IMR-90 (cell line): ENCODE measurements around the gene CDKN1C. TPM values are rescaled to one million over a fixed set of nuclear protein-coding genes. Genes with fewer than 3 reads are reported as not detected.
A peak's percentile ranks its signal among the peaks of the same experiment; 100 is the strongest.

Source experiments
- ATAC-seq: fragments of 200-7000 bp; cut with Tn5 transposase; 2 replicates; pipeline ENCODE4 v1.9.1; 2020; ENCODE audit warnings: low read depth, mild to moderate bottlenecking, moderate library complexity
- BruUV-seq: library from RNA; stranded (reverse); fragments of 400-500 nt; replicated peaks from 2 replicates; lab custom pipeline; 2021; lab: Mats Ljungman, UMichigan
- CTCF ChIA-PET: fragments of 300-600 bp; formaldehyde crosslinking; extraction: SDS; loops from one replicate; lab custom pipeline; 2021; ENCODE audit warnings: antibody characterized with exemption; lab: Yijun Ruan, JAX
- POLR2A ChIA-PET: fragments of 300-600 bp; sonication (Branson Sonifier 250); formaldehyde crosslinking; loops from one replicate; lab custom pipeline; 2022; ENCODE audit warnings: antibody characterized with exemption; ENCODE audit not compliant: unreplicated experiment; lab: Charles Lee
- DNase-seq: peaks from one replicate; pipeline ENCODE4 v3.0.0; 2013
- H2AFZ ChIP-seq: replicated peaks from 2 replicates; pipeline ENCODE3; 2013; ENCODE audit warnings: low read length, mild to moderate bottlenecking; ENCODE audit not compliant: poor library complexity
- H2AK5ac ChIP-seq: 2 replicates; pipeline ENCODE4 v1.6.1; 2013; ENCODE audit warnings: low read depth, low read length, inconsistent platforms
- H2AK9ac ChIP-seq: replicated peaks from 2 replicates; pipeline ENCODE3; 2013; ENCODE audit warnings: mild to moderate bottlenecking, low read depth, low read length, moderate library complexity; ENCODE audit not compliant: poor library complexity
- H2BK120ac ChIP-seq: 2 replicates; pipeline ENCODE4 v1.6.1; 2013; ENCODE audit warnings: low read depth, low read length, inconsistent platforms
- H2BK15ac ChIP-seq: 3 replicates; pipeline ENCODE4 v1.6.1; 2013; ENCODE audit warnings: low read depth, low read length, inconsistent platforms
- H2BK20ac ChIP-seq: 2 replicates; pipeline ENCODE4 v1.6.1; 2013; ENCODE audit warnings: low read depth, mild to moderate bottlenecking, inconsistent platforms, low read length, moderate library complexity
- H2BK5ac ChIP-seq: 2 replicates; pipeline ENCODE4 v1.6.1; 2013; ENCODE audit warnings: mild to moderate bottlenecking, low read depth, low read length, inconsistent platforms; ENCODE audit not compliant: poor library complexity, severe bottlenecking
- H3K14ac ChIP-seq: replicated peaks from 2 replicates; pipeline ENCODE4 v1.6.1; 2013; ENCODE audit warnings: low read depth, low read length, inconsistent platforms
- H3K18ac ChIP-seq: 2 replicates; pipeline ENCODE4 v1.6.1; 2013; ENCODE audit warnings: low read depth, low read length, control low read depth
- H3K23ac ChIP-seq: 2 replicates; pipeline ENCODE4 v1.6.1; 2013; ENCODE audit warnings: low read depth, low read length, inconsistent platforms
- H3K27ac ChIP-seq: 2 replicates; pipeline ENCODE4 v1.5.1; 2013; ENCODE audit warnings: mild to moderate bottlenecking, control low read depth, low read length; ENCODE audit not compliant: insufficient read depth
- H3K27me3 ChIP-seq: 2 replicates; pipeline ENCODE4 v1.6.1; 2013; ENCODE audit warnings: low read length; ENCODE audit not compliant: control insufficient read depth, insufficient read depth
- H3K36me3 ChIP-seq: 2 replicates; pipeline ENCODE4 v1.6.1; 2013; ENCODE audit warnings: low read length, mixed read lengths; ENCODE audit not compliant: control insufficient read depth, insufficient read depth
- H3K4ac ChIP-seq: 2 replicates; pipeline ENCODE4 v1.6.1; 2013; ENCODE audit warnings: low read depth, low read length, inconsistent platforms
- H3K4me1 ChIP-seq: 2 replicates; pipeline ENCODE4 v1.6.1; 2013; ENCODE audit warnings: low read length, mixed read lengths; ENCODE audit not compliant: control insufficient read depth, insufficient read depth
- H3K4me2 ChIP-seq: 2 replicates; pipeline ENCODE4 v1.6.1; 2013; ENCODE audit warnings: low read depth, mild to moderate bottlenecking, control low read depth, low read length, moderate library complexity
- H3K4me3 ChIP-seq: 2 replicates; pipeline ENCODE4 v1.5.1; 2013; ENCODE audit warnings: low read depth, mild to moderate bottlenecking, control low read depth, low read length, moderate library complexity; ENCODE audit not compliant: insufficient read depth
- H3K56ac ChIP-seq: 2 replicates; pipeline ENCODE4 v1.6.1; 2013; ENCODE audit warnings: low read length, inconsistent platforms; ENCODE audit not compliant: insufficient read depth; ENCODE audit errors: extremely low read depth
- H3K79me1 ChIP-seq, 2 experiments: 2 replicates each; pipeline ENCODE4 v1.6.1; 2013; ENCODE audit warnings: low read length in 2 of 2, inconsistent platforms in 1 of 2, low read depth in 1 of 2
- H3K9ac ChIP-seq: 2 replicates; pipeline ENCODE4 v1.6.1; 2013; ENCODE audit warnings: low read depth, low read length, control low read depth
- H3K9me1 ChIP-seq: 2 replicates; pipeline ENCODE4 v1.6.1; 2013; ENCODE audit warnings: low read length, inconsistent platforms; ENCODE audit not compliant: insufficient read depth
- H3K9me3 ChIP-seq: 2 replicates; pipeline ENCODE4 v1.6.1; 2013; ENCODE audit warnings: low read length; ENCODE audit not compliant: control insufficient read depth, insufficient read depth
- H4K20me1 ChIP-seq: 2 replicates; pipeline ENCODE4 v1.6.1; 2013; ENCODE audit warnings: low read length, inconsistent platforms; ENCODE audit not compliant: insufficient read depth
- H4K5ac ChIP-seq: 2 replicates; pipeline ENCODE4 v1.6.1; 2013; ENCODE audit warnings: mild to moderate bottlenecking, low read depth, low read length, control low read depth
- H4K8ac ChIP-seq, 2 experiments: 2 replicates each; pipeline ENCODE4 v1.6.1; 2013; ENCODE audit warnings: low read depth in 2 of 2, low read length in 2 of 2, control low read depth in 1 of 2, inconsistent platforms in 1 of 2
- H4K91ac ChIP-seq: 2 replicates; pipeline ENCODE4 v1.6.1; 2013; ENCODE audit warnings: low read depth, low read length, inconsistent platforms; ENCODE audit not compliant: insufficient read depth
- BHLHE40 ChIP-seq: fragments of 150-350 bp; IDR thresholded peaks from 2 replicates; pipeline ENCODE4 v1.6.1; 2016; ENCODE audit warnings: mild to moderate bottlenecking, low read depth, low read length
- CEBPB ChIP-seq: IDR thresholded peaks from 2 replicates; pipeline ENCODE4 v1.6.1; 2012; ENCODE audit warnings: low read depth, low read length, improper control_type of control experiment
- FOS ChIP-seq: fragments of 150-350 bp; IDR thresholded peaks from 2 replicates; pipeline ENCODE4 v1.6.1; 2016; ENCODE audit warnings: low read depth, low read length
- MAFK ChIP-seq: IDR thresholded peaks from 2 replicates; pipeline ENCODE4 v1.6.1; 2012; ENCODE audit warnings: low read depth, low read length, improper control_type of control experiment
- SMC3 ChIP-seq: fragments of 150-350 bp; IDR thresholded peaks from 2 replicates; pipeline ENCODE4 v1.6.1; 2016; ENCODE audit warnings: low read depth, mild to moderate bottlenecking, antibody characterized with exemption, low read length, moderate library complexity
- WGBS, 2 experiments: methylation state at CpG; one replicate each; pipeline versions ENCODE4 v1.1.5 to v1.1.7; 2013; ENCODE audit warnings: missing lambda C conversion rate in 2 of 2; ENCODE audit not compliant: insufficient read length in 1 of 2; ENCODE audit errors: extremely low coverage in 2 of 2; 5-methylcytosine and 5-hydroxymethylcytosine counted together
- dilution Hi-C: fragments of 300-500 bp; cut with HindIII; formaldehyde crosslinking; loops from one replicate; pipeline ENCODE4 v1.14.3; 2018; ENCODE audit warnings: low sequenced_read_pairs; ENCODE audit not compliant: unreplicated experiment
- in situ Hi-C: fragments of 300-500 bp; cut with MboI; formaldehyde crosslinking; loops from 3 replicates; pipeline ENCODE4 v1.14.3; 2019; ENCODE audit warnings: low sequenced_read_pairs, inconsistent platforms, mixed read lengths
- intact Hi-C: fragments of 100-400 bp; cut with micrococcal nuclease; formaldehyde crosslinking; loops from 2 replicates; pipeline ENCODE4 v1.10.0; 2022
- polyA plus RNA-seq, 3 experiments: library from polyadenylated mRNA; depleted of rRNA; stranded (reverse); fragments of >200 nt; gene quantifications; 2 replicates each; pipeline ENCODE4 v1.2.3, GENCODE V29; 2012; ENCODE audit warnings: low replicate concordance in 1 of 3
- total RNA-seq: library from RNA; depleted of rRNA; stranded (reverse); fragments of >200 nt; gene quantifications from 2 replicates; pipeline ENCODE4 v1.2.3, GENCODE V29; 2012
- TF ChIP-seq, protein P1 (sequence below): conservative IDR thresholded peaks from 2 replicates; pipeline ENCODE4 v1.5.1; 2012; ENCODE audit warnings: mild to moderate bottlenecking, low read depth, low read length, improper control_type of control experiment

The CDKN1C gene
- total and polyA plus RNA-seq, 2 of the 4 experiments (the other 2 are of a cell fraction) = 1.6 to 3.0 TPM

DNA sequence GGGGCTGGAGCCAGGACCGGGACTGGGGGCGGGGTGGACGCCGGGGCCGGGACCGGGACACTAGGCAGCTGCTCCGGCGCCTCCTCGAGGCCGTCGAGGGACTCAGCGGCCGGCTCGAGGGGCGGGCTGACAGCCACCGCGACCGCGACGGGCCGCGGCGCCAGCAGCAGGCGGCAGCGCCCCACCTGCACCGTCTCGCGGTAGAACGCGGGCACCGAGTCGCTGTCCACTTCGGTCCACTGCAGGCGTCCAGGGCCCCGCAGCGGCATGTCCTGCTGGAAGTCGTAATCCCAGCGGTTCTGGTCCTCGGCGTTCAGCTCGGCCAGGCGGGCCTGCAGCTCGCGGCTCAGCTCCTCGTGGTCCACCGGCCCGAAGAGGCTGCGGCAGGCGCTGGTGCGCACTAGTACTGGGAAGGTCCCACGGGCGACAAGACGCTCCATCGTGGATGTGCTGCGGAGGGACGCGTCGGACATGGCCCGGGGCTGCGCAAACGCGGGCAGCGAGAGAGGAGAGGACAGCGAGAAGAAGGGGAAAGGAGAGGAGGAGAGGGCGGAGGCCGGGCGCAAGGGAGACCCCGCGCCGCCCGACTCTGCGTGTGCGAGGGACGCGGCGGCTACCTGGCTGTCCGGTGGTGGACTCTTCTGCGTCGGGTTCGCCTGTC is 428 bp downstream of the CDKN1C start (continued):
- TF ChIP-seq SMC3 (peak; percentile 29; the same call in 1 of the 2 replicates), BHLHE40 (no peak)

DNA sequence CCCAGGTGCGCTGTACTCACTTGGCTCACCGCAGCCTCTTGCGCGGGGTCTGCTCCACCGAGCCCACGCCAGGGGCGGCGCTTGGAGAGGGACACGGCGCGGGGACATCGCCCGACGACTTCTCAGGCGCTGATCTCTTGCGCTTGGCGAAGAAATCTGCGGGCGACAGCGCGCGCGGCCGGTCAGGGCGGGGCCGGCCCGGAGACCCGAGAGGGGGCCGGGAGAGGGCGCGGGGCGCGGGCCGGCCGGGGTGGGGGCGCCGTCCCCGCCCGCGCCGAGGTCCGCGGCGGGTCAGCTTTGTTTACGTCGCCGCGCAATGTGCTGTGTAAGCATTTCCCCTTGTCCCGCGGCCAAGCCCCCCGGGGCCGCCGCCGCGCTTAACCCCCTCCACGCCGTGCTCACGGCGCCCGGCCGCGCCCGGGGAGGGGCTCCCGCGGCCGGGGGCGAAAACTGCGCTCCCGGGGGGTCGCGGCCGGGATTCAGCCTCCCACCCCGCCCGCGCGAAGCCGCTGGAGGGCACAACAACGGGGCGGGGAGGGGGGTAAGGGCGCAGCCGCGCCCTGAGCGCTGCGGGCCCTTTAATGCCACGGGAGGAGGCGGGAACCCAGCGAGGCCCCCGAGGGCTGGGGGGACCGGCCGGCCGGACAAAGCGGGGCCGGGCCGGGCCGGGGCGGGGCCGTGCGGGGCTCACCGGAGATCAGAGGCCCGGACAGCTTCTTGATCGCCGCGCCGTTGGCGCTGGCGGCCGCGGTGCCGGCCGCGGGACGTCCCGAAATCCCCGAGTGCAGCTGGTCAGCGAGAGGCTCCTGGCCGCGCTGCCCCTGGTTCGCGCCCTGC is 1.4 kb downstream of the CDKN1C start:
- Histone ChIP-seq H3K14ac (no peak overlapping the region), H3K4me3 (peak overlapping the region; percentile 86), H3K27me3 (no peaks in the 10 kb centered on the region; the same call in 1 of the 2 replicates), H3K23ac (no peak overlapping the region), H3K4ac (0 out of 2 replicates have a peak overlapping the region, but pooled peaks have one; percentile 33), H4K8ac (peak overlapping the region; percentile 50 to 62; a peak in 2 of 4 replicates), H2AK9ac (peak overlapping the region; percentile 80), H2BK15ac (no peak overlapping the region), H2BK120ac (no peak overlapping the region), H4K20me1 (peaks cover 12% of the 10 kb centered on the region), H3K36me3 (peaks cover 3% of the 10 kb centered on the region; the same call in 1 of the 2 replicates), H3K4me2 (peak overlapping the region; percentile 69), H4K91ac (no peak overlapping the region), H3K56ac (no peak overlapping the region), H2AK5ac (no peak overlapping the region), H3K9ac (peak overlapping the region; percentile 58), H2BK20ac (no peak overlapping the region), H2AFZ (peak overlapping the region; percentile 88), H2BK5ac (peak overlapping the region; percentile 41), H3K9me1 (no peaks in the 10 kb centered on the region; the same call in 1 of the 2 replicates), H3K27ac (peak overlapping the region; percentile 36; the same call in 1 of the 2 replicates), H3K18ac (no peak overlapping the region; the same call in 1 of the 2 replicates), H3K79me1 (peaks cover 0 to 3% of the 10 kb centered on the region in 2 experiments; a peak in 1 of 4 replicates), H3K4me1 (peaks cover 6% of the 10 kb centered on the region; the same call in 1 of the 2 replicates), H4K5ac (no peak overlapping the region), H3K9me3 (no peaks in the 10 kb centered on the region)
- BruUV-seq = no TSS peak
- POLR2A ChIA-PET = interaction anchor here (0.8 kb wide), 1 partner anchor 231 kb away, joined by 5 read pairs; no protein-coding TSS in a partner anchor
- TF ChIP-seq CEBPB (no peak), BHLHE40 (no peak), FOS (no peak), MAFK (peak; percentile 75)
- TF ChIP-seq, protein P1, sequence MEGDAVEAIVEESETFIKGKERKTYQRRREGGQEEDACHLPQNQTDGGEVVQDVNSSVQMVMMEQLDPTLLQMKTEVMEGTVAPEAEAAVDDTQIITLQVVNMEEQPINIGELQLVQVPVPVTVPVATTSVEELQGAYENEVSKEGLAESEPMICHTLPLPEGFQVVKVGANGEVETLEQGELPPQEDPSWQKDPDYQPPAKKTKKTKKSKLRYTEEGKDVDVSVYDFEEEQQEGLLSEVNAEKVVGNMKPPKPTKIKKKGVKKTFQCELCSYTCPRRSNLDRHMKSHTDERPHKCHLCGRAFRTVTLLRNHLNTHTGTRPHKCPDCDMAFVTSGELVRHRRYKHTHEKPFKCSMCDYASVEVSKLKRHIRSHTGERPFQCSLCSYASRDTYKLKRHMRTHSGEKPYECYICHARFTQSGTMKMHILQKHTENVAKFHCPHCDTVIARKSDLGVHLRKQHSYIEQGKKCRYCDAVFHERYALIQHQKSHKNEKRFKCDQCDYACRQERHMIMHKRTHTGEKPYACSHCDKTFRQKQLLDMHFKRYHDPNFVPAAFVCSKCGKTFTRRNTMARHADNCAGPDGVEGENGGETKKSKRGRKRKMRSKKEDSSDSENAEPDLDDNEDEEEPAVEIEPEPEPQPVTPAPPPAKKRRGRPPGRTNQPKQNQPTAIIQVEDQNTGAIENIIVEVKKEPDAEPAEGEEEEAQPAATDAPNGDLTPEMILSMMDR = 0 out of 2 replicates have a peak, but pooled peaks have one; percentile 0
- DNase-seq = no peak
- CTCF ChIA-PET = interaction anchor here (1.3 to 11.0 kb wide), 2 partner anchors 10 to 352 kb away, joined by 3 to 116 read pairs; no protein-coding TSS in a partner anchor
- WGBS, 2 experiments = 1% methylated on average over 47 of the region's 119 CpGs; no CpG with 5 or more reads in 1 of the 2 experiments
- ATAC-seq = peak; percentile 50
- in situ Hi-C loops = loop anchor here (25.0 kb wide), 1 partner anchor 697 kb away; no protein-coding TSS in a partner anchor
- dilution Hi-C loops = no loop called here
- intact Hi-C loops = loop anchor here (1.0 to 2.0 kb wide), 3 partner anchors 57 to 189 kb away; no protein-coding TSS in a partner anchor
